Trophoblast cell (in vitro differentiated cells and primary cell): Measurements from ENCODE around the gene ACLY.

ENCODE experiments used
- DNase-seq, 2 donors: peaks; one replicate each; pipeline ENCODE4 v3.0.0-alpha.2; 2016
- H2AFZ ChIP-seq: 2 replicates; pipeline ENCODE4 v1.6.1; 2013; ENCODE audit warnings: low read length, moderate library complexity, mild to moderate bottlenecking; ENCODE audit not compliant: insufficient read depth, poor library complexity
- H2AK5ac ChIP-seq: 2 replicates; pipeline ENCODE4 v1.6.1; 2013; ENCODE audit warnings: mild to moderate bottlenecking, low read length
- H2BK120ac ChIP-seq: 2 replicates; pipeline ENCODE4 v1.6.1; 2013; ENCODE audit warnings: low read length, mild to moderate bottlenecking, moderate library complexity; ENCODE audit not compliant: insufficient read depth, poor library complexity
- H2BK12ac ChIP-seq: 2 replicates; pipeline ENCODE4 v1.6.1; 2013; ENCODE audit warnings: mild to moderate bottlenecking, low read length, moderate library complexity
- H2BK5ac ChIP-seq: 2 replicates; pipeline ENCODE4 v1.6.1; 2013; ENCODE audit warnings: low read length, low read depth, moderate library complexity, mild to moderate bottlenecking; ENCODE audit not compliant: poor library complexity
- H3K14ac ChIP-seq: 2 replicates; pipeline ENCODE4 v1.6.1; 2013; ENCODE audit warnings: mild to moderate bottlenecking, low read length
- H3K18ac ChIP-seq: 2 replicates; pipeline ENCODE4 v1.6.1; 2013; ENCODE audit warnings: mild to moderate bottlenecking, low read length
- H3K23ac ChIP-seq: 2 replicates; pipeline ENCODE4 v1.6.1; 2013; ENCODE audit warnings: low read length
- H3K27ac ChIP-seq: 2 replicates; pipeline ENCODE4 v1.5.1; 2013; ENCODE audit warnings: low read depth, mild to moderate bottlenecking, inconsistent platforms, low read length, moderate library complexity
- H3K27me3 ChIP-seq: 2 replicates; pipeline ENCODE4 v1.6.1; 2013; ENCODE audit warnings: inconsistent platforms, mild to moderate bottlenecking, low read length, moderate library complexity; ENCODE audit not compliant: insufficient read depth
- H3K36me3 ChIP-seq, 2 experiments: 1 replicate in 1 of 2; 2 replicates in 1 of 2; pipeline ENCODE4 v1.6.1; 2013; ENCODE audit warnings: low read length in 2 of 2, mild to moderate bottlenecking in 2 of 2, moderate library complexity in 1 of 2; ENCODE audit not compliant: insufficient read depth in 2 of 2, control insufficient read depth in 1 of 2
- H3K4ac ChIP-seq: 2 replicates; pipeline ENCODE4 v1.6.1; 2013; ENCODE audit warnings: low read depth, mild to moderate bottlenecking, low read length, moderate library complexity
- H3K4me1 ChIP-seq, 2 experiments: 1 replicate in 1 of 2; 2 replicates in 1 of 2; pipeline ENCODE4 v1.6.1; 2013; ENCODE audit warnings: low read length in 2 of 2, mild to moderate bottlenecking in 2 of 2, moderate library complexity in 1 of 2; ENCODE audit not compliant: insufficient read depth in 2 of 2, control insufficient read depth in 1 of 2
- H3K4me2 ChIP-seq: 2 replicates; pipeline ENCODE4 v1.6.1; 2013; ENCODE audit warnings: inconsistent platforms, mild to moderate bottlenecking, low read length, moderate library complexity
- H3K4me3 ChIP-seq: 2 replicates; pipeline ENCODE4 v1.5.1; 2013; ENCODE audit warnings: mild to moderate bottlenecking, low read depth, low read length, inconsistent platforms
- H3K79me1 ChIP-seq: one replicate; pipeline ENCODE4 v1.6.1; 2013; ENCODE audit warnings: low read length
- H3K79me2 ChIP-seq: 2 replicates; pipeline ENCODE4 v1.6.1; 2013; ENCODE audit warnings: low read length, mild to moderate bottlenecking; ENCODE audit not compliant: control insufficient read depth, insufficient read depth, poor library complexity
- H3K9ac ChIP-seq: 2 replicates; pipeline ENCODE4 v1.6.1; 2013; ENCODE audit warnings: mild to moderate bottlenecking, low read length
- H3K9me3 ChIP-seq: 2 replicates; pipeline ENCODE4 v1.6.1; 2013; ENCODE audit warnings: low read depth, mild to moderate bottlenecking, control low read depth, inconsistent platforms, low read length; ENCODE audit not compliant: insufficient read depth
- H4K12ac ChIP-seq: 2 replicates; pipeline ENCODE4 v1.6.1; 2013; ENCODE audit warnings: low read depth, mild to moderate bottlenecking, low read length, moderate library complexity
- H4K8ac ChIP-seq: 2 replicates; pipeline ENCODE4 v1.6.1; 2013; ENCODE audit warnings: low read depth, mild to moderate bottlenecking, low read length, moderate library complexity
- H4K91ac ChIP-seq: one replicate; pipeline ENCODE4 v1.6.1; 2013; ENCODE audit warnings: low read depth, mild to moderate bottlenecking, low read length, moderate library complexity
- WGBS: extraction: QIAGEN DNeasy Blood & Tissue Kit; methylation state at CpG from one replicate; pipeline ENCODE4 v1.1.7; 2013; ENCODE audit warnings: missing lambda C conversion rate; ENCODE audit not compliant: insufficient read length, insufficient coverage; ENCODE audit errors: extremely low coverage; 5-methylcytosine and 5-hydroxymethylcytosine counted together

ACLY gene

DNA sequence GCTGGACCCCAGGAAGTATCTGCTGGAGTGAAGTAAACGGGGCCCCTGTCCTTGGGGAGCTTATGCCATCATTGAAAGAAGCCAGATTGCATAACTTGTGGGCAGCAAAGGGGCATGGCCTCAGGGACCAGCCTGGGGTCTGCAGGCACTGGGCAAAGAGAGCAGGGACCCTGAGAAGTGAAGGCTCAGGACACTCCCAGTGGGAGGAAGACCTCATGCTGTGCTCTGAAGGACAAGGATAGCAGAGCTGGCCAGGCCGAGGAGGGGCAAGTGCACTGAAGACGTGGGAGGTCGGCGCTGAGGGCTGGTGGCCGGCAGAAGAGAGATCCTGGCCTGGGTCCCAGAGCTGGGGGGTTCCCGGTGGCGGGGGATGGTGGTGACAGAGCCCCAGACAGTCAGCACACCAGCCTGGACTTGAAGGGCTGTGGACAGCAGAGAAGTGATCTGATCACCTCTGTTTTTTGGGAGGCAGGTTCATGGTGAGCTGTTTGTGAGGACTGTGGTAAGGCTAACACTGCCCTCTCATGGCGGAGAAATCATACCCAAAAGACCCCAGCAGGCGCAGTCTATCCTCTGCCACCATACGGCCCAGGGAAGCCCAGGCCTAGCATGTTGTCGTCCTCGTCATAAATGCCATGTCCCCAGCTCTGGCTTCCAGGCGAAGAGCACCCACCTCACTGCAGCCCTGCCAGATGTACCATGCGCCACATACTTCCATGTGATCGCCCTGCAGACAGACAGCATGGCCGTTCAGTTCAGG is 40.8 kb upstream of the ACLY start:
- Histone ChIP-seq H3K23ac (no peak overlapping the region), H3K9me3 (peaks cover 3% of the 10 kb centered on the region), H3K18ac (no peak overlapping the region), H3K14ac (no peak overlapping the region), H2BK120ac (no peak overlapping the region), H2AK5ac (no peak overlapping the region), H3K4me2 (no peak overlapping the region), H3K36me3 (no peaks in the 10 kb centered on the region), H3K4ac (no peak overlapping the region), H3K27me3 (no peaks in the 10 kb centered on the region), H3K9ac (no peak overlapping the region), H3K27ac (no peak overlapping the region), H2BK12ac (no peak overlapping the region), H2BK5ac (no peak overlapping the region), H4K91ac (no peak overlapping the region), H3K79me2 (no peaks in the 10 kb centered on the region), H4K12ac (no peak overlapping the region), H4K8ac (no peak overlapping the region), H2AFZ (no peak overlapping the region), H3K4me3 (no peak overlapping the region), H3K79me1 (peaks cover 2% of the 10 kb centered on the region), H3K4me1 (peaks cover 0 to 11% of the 10 kb centered on the region in 2 experiments)
- WGBS: no CpG with 5 or more reads among the region's 17 CpGs
- peak; percentile 43 to 58 for DNase-seq

DNA sequence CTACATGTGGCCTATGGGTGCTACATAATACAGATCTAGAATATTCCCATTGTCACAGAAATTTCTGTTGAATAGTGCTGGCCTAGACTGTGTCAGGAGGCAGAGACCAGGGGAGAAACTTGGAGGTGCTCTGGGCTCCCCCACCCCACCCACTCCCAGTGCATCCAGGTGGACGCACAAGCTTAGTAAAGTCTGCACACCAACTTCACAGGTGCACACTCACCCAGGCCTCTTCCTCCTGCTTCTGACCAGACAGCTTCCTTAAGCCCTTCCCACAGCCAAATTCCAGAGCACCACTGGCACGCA is 40.2 kb upstream of the ACLY start:
- no peak overlapping the region for H2BK5ac ChIP-seq
- H3K9ac ChIP-seq: no peak overlapping the region
- no peak overlapping the region for H2AK5ac ChIP-seq
- no peak overlapping the region for H3K23ac ChIP-seq
- peaks cover 0 to 11% of the 10 kb centered on the region in 2 experiments for H3K4me1 ChIP-seq
- H3K14ac ChIP-seq: no peak overlapping the region
- no peak overlapping the region for H2AFZ ChIP-seq
- DNase-seq: no peak
- H4K8ac ChIP-seq: no peak overlapping the region
- H3K18ac ChIP-seq: no peak overlapping the region
- no peak overlapping the region for H4K91ac ChIP-seq
- H3K4me2 ChIP-seq: no peak overlapping the region
- H3K79me1 ChIP-seq: peaks cover 2% of the 10 kb centered on the region
- H4K12ac ChIP-seq: no peak overlapping the region
- H3K4me3 ChIP-seq: no peak overlapping the region
- H3K4ac ChIP-seq: no peak overlapping the region
- no peak overlapping the region for H2BK120ac ChIP-seq
- H3K27ac ChIP-seq: no peak overlapping the region
- peaks cover 3% of the 10 kb centered on the region for H3K9me3 ChIP-seq
- no peaks in the 10 kb centered on the region for H3K79me2 ChIP-seq
- no peaks in the 10 kb centered on the region for H3K27me3 ChIP-seq
- H3K36me3 ChIP-seq: no peaks in the 10 kb centered on the region
- no peak overlapping the region for H2BK12ac ChIP-seq
- no CpG with 5 or more reads among the region's 2 CpGs for WGBS

DNA sequence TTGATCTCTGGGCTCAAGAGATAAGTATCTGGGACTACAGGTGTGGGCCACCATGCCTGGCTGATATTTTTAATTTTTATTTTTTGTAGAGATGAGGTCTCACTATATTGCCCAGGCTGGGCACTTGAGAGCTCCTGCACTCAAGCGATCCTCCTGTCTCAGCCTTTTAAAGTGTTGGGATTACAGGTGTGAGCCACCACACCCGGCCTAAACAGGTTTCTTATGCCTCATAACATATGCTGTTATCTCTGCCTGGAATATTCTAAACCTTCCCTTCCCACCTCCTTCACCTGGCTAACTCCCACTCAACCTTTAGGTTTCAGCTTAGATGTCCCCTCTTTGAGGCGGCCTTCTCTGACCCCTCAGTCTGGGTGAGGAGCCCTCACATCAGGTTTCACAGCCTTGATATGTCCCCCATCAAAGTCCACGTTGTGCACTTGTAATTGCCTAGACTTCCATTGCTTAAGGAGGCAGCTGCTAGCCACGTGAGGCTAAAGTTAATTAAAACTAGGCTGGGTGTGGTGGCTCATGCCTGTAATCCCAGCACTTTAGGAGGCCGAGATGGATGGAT is 39.2 kb upstream of the ACLY start:
- Histone ChIP-seq H3K14ac (no peak overlapping the region), H2AK5ac (peak overlapping the region; percentile 80), H3K4me1 (peaks cover 0 to 11% of the 10 kb centered on the region in 2 experiments), H2AFZ (no peak overlapping the region), H3K18ac (no peak overlapping the region), H3K27ac (no peak overlapping the region), H2BK120ac (no peak overlapping the region), H3K4me3 (no peak overlapping the region), H4K91ac (peak overlapping the region; percentile 48), H3K9me3 (peaks cover 3% of the 10 kb centered on the region), H2BK12ac (peak overlapping the region; percentile 63), H3K9ac (no peak overlapping the region), H4K8ac (no peak overlapping the region), H3K36me3 (no peaks in the 10 kb centered on the region), H3K79me2 (no peaks in the 10 kb centered on the region), H3K23ac (no peak overlapping the region), H3K4me2 (no peak overlapping the region), H2BK5ac (peak overlapping the region; percentile 59), H3K79me1 (peaks cover 2% of the 10 kb centered on the region), H3K4ac (no peak overlapping the region), H4K12ac (no peak overlapping the region), H3K27me3 (no peaks in the 10 kb centered on the region)
- no CpG with 5 or more reads among the region's 6 CpGs for WGBS
- no peak for DNase-seq

DNA sequence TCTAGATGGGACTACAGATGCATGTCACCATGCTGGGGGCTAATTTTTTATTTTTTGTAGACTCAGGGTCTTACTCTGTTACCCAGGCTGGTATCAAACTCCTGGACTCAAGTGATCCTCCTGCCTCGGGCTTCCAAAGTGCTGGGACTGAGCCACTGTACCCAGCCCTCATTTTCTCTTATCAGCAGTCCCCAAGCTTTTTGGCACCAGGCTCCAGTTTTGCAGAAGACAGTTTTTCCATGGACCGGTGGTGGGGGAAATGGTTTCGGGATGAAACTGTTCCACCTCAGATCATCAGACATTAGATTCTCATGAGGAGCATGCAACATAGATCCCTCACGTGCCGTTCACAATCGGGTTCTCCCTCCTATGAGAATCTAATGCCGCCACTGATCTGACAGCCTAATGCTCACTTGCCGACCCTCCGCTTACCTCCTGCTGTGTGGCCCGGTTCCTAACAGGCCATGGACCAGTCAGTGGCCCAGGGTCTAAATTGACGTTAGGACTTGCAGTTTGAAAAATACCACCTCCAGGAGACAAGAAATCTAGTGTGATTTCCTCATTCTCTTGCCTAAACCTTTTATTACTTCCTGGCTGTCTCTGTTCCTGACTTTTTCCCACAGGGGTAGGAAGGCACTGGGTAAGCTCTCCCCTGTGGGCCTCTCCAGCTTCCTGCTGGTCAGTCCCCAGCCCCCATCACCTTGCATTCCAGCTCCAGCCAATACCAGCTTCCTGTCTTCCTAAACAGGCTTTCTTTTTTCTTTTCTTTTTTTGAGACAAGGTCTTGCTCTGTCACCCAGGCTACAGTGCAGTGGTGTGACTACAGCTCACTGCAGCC is 38.5 kb upstream of the ACLY start:
- Histone ChIP-seq H3K4ac (no peak overlapping the region), H2BK5ac (peak overlapping the region; percentile 45), H2BK120ac (peak overlapping the region; percentile 30), H4K91ac (peak overlapping the region; percentile 39), H3K27me3 (no peaks in the 10 kb centered on the region), H2AFZ (no peak overlapping the region), H3K79me2 (no peaks in the 10 kb centered on the region), H3K4me1 (peaks cover 0 to 11% of the 10 kb centered on the region in 2 experiments), H3K18ac (no peak overlapping the region), H3K14ac (peak overlapping the region; percentile 74), H3K27ac (peak overlapping the region; percentile 80), H2AK5ac (peak overlapping the region; percentile 42), H3K23ac (no peak overlapping the region), H3K9me3 (peaks cover 3% of the 10 kb centered on the region), H3K9ac (no peak overlapping the region), H3K36me3 (no peaks in the 10 kb centered on the region), H3K79me1 (peaks cover 2% of the 10 kb centered on the region), H2BK12ac (peak overlapping the region; percentile 37), H4K8ac (peak overlapping the region; percentile 84), H3K4me3 (no peak overlapping the region), H4K12ac (peak overlapping the region; percentile 47), H3K4me2 (peak overlapping the region; percentile 34)
- no peak for DNase-seq
- no CpG with 5 or more reads among the region's 11 CpGs for WGBS
